Right renal pelvis (tissue), 4 donors: ENCODE results near the gene TFF3. TPM values are rescaled to one million over a fixed set of nuclear protein-coding genes. Genes with fewer than 3 reads are reported as not detected.
A peak's percentile ranks its signal among the peaks of the same experiment; 100 is the strongest.

Experiments used
- DNase-seq, 4 donors: peaks; one replicate each; pipeline ENCODE4 v3.0.0-alpha.2; 2013; ENCODE audit warnings: low read depth in 4 of 4, low spot score in 3 of 4, missing footprints in 1 of 4
- polyA plus RNA-seq, 4 donors: library from polyadenylated mRNA; unstranded; fragments of 120-200 nt; gene quantifications; one replicate each; pipeline ENCODE4 v1.2.1, GENCODE V29; 2013; ENCODE audit not compliant: insufficient read length in 4 of 4

TFF3 gene, protein sequence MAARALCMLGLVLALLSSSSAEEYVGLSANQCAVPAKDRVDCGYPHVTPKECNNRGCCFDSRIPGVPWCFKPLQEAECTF
- polyA plus RNA-seq = 1 to 10 TPM; 3.1 to 6.2 (median 3.6) TPM

DNA sequence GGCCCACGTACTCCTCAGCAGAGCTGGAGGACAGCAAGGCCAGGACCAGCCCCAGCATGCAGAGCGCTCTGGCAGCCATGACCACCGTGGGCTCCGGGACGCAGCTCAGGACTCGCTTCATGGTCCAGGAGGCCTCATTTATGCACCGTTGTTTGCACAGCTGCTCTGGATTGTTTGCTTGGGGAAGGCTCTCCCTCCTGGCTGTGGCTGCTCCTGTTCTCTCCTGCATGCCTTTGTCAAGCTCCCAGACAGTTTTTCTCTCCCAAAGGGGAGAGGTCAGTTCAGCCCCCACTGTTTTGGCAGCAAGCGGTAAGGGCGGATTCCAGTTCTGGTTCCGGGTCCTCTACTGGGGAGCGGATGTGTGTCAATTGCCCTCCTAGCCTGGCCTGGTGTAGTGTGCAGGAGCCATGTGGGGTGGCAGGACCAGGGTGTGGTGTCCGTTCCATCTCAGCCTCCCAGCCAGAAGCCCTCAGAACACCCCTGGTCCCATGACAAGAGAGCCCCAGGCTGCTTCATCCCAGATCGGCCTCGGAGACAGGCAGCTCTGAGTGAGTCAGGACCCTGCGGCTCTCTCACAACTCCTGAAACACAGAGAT, at the start of gene TFF3:
Gene TFF3, minus strand, starts transcription at position 114 of the 596 bp plus-strand sequence. Its CDS starts 35 bp downstream, at position 79.
- DNase-seq = peak in 2 of 4 donors; percentile 59 to 63

DNA sequence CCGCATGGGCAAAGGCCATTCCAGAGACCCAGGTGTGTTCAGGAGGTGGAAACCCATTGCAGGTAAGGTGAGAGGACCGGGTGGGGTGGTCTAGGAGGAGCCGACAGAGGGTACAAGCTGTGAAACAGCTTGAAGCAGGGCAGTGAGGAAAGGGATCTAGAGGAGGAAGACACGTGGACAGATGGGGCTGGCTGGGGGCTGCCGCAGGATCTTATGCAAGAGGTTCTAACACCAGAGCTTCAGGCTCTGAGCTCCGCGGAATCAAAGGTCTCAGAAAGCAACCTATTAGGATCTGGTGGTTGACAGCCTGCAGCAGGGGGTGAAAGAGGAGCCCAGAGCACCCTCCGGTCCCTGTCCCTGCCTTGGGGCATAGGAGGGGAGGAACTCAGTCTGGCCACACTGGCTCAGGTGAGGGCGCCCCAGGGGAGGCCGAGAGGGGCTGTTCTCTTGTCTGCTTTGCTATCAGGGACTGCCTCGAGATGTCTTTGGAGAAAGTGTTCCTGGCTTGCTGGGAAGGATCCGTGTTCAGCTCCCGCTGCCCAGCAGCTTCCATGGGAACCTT, 49.2 kb upstream of the TFF3 start:
- no peak for DNase-seq

DNA sequence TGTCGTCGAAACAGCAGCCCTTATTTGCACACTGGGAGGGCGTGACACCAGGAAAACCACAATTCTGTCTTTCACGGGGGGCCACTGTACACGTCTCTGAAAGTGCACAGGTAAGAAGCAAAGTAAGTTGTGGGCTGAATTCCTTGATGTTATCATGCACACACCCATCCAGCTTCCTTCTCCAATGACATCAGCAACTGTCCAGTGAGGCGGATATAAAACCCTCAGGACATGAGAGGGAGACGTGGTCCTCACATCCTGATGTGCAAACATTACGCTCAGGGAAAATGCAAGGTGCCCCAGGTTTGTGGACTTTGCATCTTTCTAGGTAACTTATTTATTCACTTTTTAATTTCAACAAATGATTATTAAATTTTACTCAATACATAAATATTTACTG, 48.1 kb upstream of the TFF3 start:
- no peak for DNase-seq

DNA sequence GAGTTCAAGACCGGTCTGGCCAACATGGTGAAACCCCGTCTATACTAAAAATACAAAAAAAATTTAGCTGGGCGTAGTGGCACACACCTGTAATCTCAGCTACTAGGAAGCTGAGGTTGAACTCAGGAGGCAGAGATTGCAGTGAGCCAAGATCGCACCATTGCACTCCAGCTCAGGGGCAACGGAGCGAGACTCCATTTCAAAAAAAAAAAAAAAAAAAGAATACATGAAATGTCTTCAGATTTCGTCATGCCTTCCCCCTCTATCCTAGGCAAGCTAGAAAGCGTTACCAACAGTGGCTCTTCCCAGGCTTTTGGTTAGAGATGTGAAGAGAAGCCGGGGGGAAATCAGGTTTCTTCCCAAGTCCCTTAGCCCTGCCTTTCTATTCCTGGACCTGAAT, 47.5 kb upstream of the TFF3 start:
- no peak for DNase-seq

DNA sequence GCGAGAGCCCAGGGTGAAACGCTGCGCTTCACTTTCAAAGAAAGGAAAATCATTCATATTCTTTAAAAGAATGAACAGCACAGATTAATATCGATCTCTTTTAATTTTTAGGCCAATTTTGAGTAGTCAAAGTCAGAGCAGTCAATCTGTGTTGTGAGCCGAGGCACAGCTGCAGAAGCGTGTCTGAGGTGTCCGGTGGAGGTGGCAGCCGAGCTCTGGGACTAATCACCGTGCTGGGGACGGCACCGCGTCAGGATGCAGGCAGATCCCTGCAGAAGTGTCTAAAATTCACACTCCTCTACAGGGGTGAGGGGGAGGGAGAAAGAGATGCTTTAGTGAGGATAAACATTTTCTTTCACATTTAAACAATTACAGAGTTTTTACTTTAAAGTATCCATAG, 47.0 kb upstream of the TFF3 start:
- DNase-seq = no peak

DNA sequence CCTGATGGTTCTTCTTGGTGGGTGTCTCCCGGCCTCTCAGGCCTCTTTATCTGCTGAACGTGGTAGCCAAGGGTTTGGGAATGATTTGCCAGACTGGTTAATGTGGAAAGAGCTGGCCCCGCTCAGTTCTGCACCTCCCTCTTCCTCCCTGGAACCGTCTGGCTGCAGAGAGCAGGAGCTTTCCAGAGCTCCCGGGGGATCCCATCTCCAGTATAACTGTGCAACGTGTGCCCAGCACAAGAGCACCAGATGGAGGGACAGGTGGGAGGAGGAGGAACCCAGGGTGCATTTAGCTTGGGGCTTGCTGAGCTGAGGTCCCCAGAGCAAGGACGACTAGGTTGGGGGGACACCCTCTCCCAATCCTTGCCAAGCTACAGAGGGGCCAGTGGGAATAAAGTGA, 46.1 kb upstream of the TFF3 start:
- DNase-seq = no peak

DNA sequence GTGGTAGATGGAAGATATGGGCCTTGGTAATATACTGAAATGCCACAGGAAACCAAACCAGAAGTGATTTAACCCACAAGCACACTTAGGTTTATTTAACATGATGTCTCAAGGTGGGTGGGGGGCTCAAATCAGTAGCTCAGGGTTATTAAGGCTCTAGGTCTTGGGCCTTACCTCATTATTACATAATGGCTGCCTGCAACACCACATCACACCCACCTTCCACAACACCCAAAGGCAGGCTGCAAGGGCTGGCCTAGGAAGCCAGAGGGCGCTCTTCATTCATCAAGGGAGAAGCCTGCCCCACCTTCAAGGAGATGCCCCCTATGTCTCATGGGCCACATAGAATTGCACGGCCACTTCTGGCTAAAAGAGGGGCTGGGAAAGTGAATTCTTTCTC, 45.1 kb upstream of the TFF3 start:
- DNase-seq = no peak

DNA sequence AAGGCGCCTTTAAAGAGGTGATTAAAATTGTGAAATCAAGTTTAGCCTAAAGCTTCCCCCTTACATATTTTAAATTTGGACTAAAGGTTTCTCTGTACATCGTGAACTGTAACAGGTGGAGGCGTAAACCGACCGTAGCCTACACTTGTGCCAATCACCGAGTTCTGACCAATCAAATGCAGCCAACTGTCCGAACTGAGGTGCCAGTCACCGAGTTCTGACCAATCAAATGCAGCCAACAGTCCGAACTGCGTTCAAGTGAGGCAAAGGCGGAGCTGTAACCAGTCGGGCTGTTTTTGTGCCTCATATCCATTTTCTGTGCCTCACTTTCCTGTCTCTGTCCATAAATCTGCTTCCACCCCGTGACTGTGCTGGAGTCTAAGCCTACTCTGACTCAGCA, 43.7 kb upstream of the TFF3 start:
- DNase-seq = no peak

DNA sequence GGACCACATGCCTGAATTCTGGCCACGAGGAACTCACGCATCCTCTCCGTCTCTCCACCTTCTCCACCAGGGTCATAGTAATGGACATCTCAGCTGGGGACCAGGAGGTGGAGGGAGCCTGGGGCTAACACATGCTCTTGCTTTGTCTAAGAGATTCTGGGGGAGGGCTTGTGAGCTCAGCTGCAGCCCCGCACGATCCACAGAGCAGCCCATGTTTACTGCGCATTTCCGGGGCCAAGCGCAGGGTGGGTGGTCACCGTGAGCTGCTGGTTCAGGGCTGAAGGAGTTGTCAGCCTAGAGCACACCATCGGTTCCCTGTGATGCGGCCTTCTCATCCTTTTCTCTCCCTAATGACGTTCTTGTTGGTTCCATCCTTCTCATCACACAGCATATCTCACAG, 43.1 kb upstream of the TFF3 start:
- no peak for DNase-seq

DNA sequence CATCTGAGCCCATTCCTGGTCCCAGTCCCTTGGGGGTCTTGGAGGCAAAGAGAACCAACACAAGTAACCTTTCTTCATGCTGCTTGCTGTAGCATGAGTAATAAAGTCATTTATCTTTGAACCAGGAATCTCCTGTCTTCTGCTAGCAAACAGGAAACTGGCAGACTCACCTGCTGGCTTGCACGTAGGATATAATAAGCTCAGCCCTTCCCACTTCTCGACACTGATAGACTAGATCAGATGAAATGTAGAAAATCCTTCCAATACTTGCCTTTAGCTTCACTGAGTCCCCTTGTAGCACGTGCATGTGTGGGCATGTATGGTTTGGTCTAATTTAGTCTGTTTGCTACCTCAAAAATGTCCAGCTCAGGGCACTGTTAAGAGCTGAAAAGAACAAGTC, 42.1 kb upstream of the TFF3 start:
- DNase-seq = no peak

DNA sequence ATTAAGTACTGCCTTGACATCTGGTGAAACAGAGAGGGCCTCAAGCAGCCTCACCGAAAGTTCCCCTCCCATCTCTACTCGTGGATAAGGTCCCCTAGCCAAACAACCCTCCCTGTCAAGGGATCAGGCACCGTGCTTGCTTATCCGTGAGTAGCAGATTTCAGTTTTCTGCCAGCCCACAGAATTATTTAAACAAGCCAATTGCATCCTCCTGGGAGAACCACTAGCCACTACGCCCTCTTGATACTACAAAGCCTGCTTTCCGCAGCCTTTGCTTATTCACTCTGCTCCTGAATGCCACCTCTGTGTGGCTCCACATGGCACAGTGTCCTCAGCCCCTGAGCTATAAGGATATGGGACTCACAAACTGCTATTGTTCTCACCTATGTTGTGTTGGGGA, 41.4 kb upstream of the TFF3 start:
- DNase-seq = no peak

DNA sequence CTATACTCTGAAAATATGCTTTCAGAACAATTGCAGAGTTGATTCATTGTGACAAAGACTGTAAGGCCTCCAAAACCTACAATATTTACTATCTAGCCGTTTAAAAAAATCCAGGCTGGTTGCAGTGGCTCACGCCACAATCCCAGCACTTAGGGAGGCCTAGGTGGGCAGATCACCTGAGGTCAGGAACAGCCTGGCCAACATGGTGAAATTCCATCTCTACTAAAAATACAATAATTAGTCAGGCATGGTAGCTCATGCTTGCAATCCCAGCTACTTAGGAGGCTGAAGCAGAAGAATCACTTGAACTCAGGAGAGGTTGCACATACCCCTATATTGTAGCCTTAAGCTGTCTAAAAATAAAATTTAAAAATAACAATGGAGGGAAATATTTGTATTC, 40.8 kb upstream of the TFF3 start:
- no peak for DNase-seq

DNA sequence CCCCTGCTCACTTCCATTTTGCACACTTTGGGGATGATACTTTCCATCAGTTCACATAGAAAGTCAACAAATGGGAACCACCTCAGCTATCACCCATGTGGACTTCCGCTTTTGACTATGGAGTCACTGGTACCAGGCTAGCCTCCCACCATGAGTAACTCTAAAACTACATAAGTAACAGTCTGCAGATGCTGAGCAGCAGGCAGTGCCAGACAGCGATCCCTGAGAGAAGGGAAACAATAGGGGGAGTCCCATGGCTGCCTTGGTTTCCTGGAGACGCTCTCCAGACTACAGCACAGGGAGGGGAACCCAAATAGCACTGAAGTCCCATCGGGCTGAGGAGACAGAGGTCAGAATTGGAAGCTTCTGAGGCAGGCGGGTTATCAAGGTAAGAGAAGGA, 38.4 kb upstream of the TFF3 start:
- no peak for DNase-seq

DNA sequence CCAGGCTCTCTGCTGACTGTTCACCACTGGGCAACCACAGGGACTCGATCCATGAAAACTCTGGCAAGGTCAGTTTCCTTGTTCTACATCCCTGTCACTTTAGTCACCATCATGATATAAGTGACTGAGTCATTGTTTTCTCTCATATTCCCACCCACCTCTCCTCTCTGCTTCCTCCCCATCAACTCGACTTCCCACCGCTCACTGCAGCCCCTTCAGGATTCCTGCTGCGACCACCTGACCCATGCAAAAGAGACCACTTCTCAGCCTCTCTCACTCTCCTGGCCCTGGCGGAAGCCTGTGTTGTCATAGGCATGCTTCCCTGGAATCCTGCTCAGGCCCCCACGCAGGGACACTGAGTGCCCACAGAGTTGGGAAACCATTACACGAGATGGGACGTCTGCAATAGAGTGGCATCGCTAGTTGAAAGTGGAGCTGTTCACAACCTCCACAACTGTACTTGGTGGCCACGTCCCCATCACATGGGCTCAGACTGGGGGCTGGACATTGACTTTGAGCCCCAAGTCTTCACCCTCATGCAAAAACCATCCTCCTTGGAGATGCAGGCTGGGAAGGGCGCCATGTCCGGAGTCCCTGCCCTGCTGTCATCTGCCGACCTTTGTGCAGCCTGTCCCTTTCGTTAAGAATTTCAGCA, 37.4 kb upstream of the TFF3 start:
- no peak for DNase-seq

DNA sequence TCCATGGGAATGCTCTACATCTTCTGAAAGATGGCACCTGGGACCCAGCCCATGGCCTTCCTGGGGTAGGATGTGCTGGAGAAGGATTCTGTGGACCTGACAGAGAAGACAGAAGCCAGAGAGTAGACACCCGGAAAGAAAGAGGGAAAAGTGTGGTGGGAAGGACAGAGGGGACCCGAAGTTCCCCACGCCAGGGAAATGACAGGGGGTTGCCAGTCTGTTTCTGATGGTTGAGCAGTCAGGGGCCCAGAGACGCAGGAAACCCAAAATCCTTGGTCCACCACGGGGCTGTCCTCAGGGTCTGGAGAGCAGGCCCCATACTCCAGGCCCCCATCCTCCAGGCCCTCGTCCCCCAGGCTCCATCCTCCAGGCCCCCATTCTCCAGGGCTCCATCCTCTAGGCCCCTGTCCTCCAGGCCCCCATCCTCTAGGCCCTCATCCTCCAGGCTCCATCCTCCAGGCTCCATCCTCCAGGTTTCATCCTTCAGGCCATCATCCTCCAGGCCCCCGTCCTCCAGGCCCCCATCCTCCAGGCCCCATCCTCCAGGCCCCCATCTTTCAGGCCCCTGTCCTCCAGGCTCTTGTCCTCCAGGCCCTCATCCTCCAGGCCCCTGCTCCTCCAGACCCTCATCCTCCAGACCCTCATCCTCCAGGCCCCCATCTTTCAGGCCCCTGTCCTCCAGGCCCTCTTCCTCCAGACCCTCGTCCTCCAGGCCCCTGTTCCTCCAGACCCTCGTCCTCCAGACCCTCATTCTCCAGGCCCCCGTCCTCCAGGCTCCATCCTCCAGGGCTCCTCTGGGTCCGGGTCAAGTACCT, 36.6 kb upstream of the TFF3 start:
- no peak for DNase-seq

DNA sequence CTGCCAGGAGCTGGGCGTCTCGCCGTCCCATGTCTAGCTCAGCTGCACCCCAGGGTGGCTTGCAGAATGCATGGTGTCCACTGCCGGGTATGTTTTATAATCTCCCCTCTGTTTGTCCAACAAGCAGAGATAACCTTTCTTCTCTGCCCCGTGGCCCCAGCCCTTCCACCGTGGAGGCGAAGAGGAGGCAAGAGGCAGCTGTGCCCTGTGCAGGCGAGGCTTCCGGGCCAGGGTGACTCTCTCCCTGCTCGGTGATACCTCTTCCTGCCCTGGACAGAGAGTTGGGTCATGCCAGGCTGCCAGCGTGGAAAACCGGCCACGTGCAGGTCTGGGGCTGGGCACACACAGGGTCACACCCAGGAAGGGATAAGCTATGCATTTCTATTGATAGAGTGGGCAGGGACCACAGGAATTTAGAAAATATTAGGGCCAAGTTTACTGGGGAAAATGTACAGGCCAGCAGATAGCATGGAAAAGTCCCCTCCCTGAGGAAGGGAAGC, 35.8 kb upstream of the TFF3 start, which contains the start of gene TFF2:
Gene TFF2, minus strand, starts transcription at position 68 of the 500 bp plus-strand sequence. Its CDS starts 37 bp downstream, at position 31.
- DNase-seq = no peak

DNA sequence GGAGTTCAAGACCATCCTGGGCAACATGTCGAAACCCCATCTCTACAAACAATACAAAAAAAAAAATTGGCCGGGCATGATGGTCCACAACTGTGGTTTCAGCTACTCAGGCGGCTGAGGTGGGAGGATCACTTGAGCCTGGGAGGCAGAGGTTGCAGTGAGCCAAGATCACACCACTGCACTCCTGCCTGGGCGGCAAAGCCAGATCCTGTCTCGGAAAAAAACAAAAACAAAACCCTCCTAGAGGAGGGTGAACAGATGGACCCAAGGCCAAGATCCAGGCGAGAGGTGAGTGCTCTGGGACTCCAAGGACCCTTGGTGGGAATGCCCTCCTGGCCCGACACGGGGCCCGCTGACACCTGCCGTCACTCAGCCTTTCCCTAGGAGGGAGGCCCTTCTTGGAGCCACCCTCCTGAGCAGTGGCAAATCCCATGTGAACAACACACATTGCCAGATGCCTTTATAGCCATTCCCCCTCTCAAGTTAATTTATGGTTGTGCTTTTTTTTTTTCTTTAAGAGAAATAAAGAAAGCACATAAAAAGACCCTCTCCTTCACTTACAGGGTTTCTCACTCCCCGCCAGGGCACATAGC, 35.2 kb upstream of the TFF3 start:
- DNase-seq = no peak

DNA sequence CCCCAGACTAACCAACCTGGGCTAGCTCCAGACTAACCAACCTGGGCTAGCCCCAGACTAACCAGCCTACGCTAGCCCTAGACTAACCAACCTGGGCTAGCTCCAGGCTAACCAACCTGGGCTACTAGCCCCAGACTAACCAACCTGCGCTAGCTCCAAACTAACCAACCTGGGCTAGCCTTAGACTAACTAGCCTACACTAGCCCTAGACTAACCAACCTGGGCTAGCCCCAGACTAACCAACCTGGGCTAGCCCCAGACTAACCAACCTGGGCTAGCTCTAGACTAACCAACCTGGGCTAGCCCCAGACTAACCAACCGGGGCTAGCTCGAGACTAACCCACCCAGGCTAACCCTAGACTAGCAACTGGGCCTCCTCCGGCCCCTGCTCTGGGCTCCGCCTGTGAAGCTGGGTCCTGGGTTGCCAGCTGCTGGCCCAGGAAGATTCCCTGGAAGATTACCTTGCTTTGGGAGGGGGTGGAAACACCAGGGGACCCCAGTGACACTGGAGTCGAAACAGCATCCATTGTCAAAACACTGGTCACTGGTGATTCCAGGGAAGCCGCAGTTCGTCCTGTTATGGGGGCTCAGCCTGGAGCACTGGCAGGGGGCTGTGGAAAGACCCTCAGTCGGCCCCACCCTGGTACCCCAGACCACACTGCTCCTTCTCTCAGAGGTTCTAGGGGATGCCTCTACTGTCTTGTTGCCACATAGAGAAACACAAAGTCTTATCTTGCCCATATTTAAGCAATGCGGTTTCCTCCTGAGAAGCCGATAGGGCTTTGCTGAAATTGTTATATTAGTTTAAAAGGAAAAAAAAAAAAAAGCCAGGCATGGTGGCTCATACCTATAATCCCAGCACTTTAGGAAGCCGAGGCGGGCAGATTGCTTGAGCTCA, 34.5 kb upstream of the TFF3 start:
- no peak for DNase-seq

DNA sequence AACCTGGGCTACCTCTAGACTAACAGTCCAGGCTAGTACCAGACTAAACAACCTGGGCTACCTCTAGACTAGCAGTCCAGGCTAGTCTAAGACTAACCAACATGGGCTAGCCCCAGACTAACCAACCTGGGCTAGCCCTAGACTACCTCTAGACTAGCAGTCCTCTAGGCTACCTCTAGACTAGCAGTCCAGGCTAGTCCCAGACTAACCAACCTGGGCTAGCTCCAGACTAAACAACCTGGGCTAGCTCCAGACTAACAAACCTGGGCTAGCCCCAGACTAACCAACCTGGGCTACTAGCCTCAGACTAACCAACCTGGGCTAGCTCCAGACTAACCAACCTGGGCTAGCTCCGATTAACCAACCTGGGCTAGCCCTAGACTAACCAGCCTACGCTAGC, 33.6 kb upstream of the TFF3 start:
- DNase-seq = no peak
